HG03196 (cell line): ENCODE results near the gene MRPS14.
"Not testable (repeated sequence)": the region's sequence is repeated elsewhere in the genome, so short reads cannot be mapped to it uniquely, and the experiment has no call there.

Experiments
- ATAC-seq: cut with Tn5 transposase; IDR thresholded peaks from one replicate; pipeline ENCODE4 v1.9.1; 2021; ENCODE audit not compliant: unreplicated experiment

MRPS14 gene

GRCh38 chr1:175023043-175023921 is at the start of gene MRPS14:
TSS of gene MRPS14 (minus strand) at chr1:175023425. CDS start at chr1:175023408, 17 bp downstream.
- ATAC-seq: peak; percentile 94

GRCh38 chr1:175072099-175072951 is 49.1 kb upstream of the MRPS14 start:
- peak; percentile 66 for ATAC-seq

- no peak for ATAC-seq
These were observed 48.2 kb upstream of the MRPS14 start for GRCh38 chr1:175071276-175071943.

- ATAC-seq: no peak
These were observed 47.6 kb upstream of the MRPS14 start for GRCh38 chr1:175070818-175071217.

GRCh38 chr1:175067362-175068106 is 44.3 kb upstream of the MRPS14 start, which contains the start of gene TNN:
TSS of gene TNN (plus strand) at chr1:175067833. CDS start at chr1:175077419, 9,586 bp downstream.
- ATAC-seq: no peak

GRCh38 chr1:175062858-175063257 is 39.6 kb upstream of the MRPS14 start:
- ATAC-seq: no peak

GRCh38 chr1:175062339-175062738 is 39.1 kb upstream of the MRPS14 start:
- no peak for ATAC-seq

- no peak for ATAC-seq
These were observed 31.5 kb upstream of the MRPS14 start for GRCh38 chr1:175054736-175055135.

GRCh38 chr1:175050992-175051391 is 27.8 kb upstream of the MRPS14 start:
- no peak for ATAC-seq

GRCh38 chr1:175045519-175045918 is 22.3 kb upstream of the MRPS14 start:
- ATAC-seq: no peak

- ATAC-seq: no peak
These were observed 21.9 kb upstream of the MRPS14 start for GRCh38 chr1:175045097-175045496.

GRCh38 chr1:175044591-175044990 is 21.4 kb upstream of the MRPS14 start:
- not testable (repeated sequence) for ATAC-seq

GRCh38 chr1:175043824-175044223 is 20.6 kb upstream of the MRPS14 start:
- ATAC-seq: no peak

GRCh38 chr1:175042650-175043049 is 19.4 kb upstream of the MRPS14 start:
- ATAC-seq: no peak

GRCh38 chr1:175040324-175040879 is 17.2 kb upstream of the MRPS14 start:
- no peak for ATAC-seq

GRCh38 chr1:175037416-175037815 is 14.2 kb upstream of the MRPS14 start:
- no peak for ATAC-seq

- no peak for ATAC-seq
These were observed 13.3 kb upstream of the MRPS14 start for GRCh38 chr1:175036476-175036875.

- no peak for ATAC-seq
These were observed 12.6 kb upstream of the MRPS14 start for GRCh38 chr1:175035865-175036264.

GRCh38 chr1:175034775-175035174 is 11.6 kb upstream of the MRPS14 start:
- ATAC-seq: no peak

- no peak for ATAC-seq
These were observed 10.7 kb upstream of the MRPS14 start for GRCh38 chr1:175033953-175034352.
